Stimulated activated CD4-positive, alpha-beta T cell treated with anti-CD3 and anti-CD28 coated beads, Interleukin-12 subunit alpha, Interleukin-12 subunit beta, amount 100 ng/mL, for 48 hours (primary cell): Measurements from ENCODE around the gene ADAMTS2.

Source experiments
- DNase-seq, 3 donors: peaks; one replicate each; pipeline ENCODE4 v3.0.0-alpha.2; 2020; ENCODE audit warnings: low read depth in 2 of 3, low spot score in 1 of 3

Gene ADAMTS2

DNA sequence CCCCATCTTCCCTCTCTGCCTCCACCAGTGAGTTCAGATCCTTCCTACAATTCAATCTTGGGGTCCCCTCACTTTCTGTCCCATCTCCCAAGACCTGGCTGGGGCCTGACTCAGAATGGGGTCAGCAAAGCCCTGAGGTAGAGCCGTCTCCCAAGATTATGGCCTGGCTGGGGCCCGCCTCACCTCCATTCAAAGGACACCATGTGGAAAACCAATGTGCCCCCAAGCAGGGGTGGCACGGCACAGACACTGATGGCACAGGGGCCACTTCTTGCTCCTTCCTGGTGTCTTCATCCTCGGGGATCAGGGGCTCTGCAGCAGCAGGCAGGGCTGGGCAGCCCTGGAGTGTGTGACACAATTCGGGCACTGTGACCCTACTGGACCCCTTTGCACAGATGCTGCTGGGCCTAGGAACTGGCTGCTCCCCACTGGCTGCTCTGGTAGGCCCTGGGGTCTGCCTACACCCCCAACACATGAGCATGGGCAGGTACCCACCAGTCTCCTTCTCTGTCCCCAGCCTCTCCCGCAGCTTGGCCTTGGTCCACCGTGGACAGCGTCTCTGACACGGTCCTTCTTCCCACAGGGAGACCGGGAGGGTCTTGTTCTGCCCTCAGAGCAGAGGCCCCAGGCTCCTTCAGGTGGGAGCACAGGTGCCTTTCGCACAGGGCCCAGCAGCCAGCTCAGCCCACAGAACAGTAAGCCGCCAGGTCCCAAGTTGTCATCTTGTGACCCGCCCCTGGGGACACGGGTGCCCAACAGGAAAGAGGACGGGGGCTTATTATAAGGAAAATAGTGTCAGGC is 89.5 kb downstream of the ADAMTS2 start:
- no peak for DNase-seq

DNA sequence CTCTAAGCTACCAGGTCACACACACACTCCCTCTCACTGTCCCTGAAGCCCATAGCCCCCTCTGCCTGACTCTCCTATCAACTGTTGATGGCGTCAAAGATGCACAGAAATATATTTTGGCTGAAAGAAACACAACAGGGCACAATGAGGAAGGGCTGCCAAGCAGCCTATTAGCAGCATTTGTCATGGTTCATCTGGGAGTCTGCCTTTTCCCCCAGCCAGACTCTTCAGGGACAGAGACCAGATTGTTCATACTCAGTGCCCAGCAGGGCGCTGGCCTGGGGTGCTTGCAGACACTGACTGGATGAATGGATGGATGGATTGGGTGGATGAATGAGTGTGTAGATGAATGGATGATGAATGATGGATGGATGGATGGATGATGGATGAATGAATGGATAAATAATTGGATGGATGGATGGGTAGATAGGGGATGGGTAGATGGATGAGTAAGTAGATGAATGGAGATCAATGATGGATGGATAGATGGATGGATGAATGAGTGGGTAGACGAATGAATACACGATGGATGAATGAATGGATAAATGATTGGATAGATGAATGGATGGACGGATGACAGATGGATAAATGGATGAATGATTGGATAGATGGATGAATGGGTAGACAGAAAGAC is 90.5 kb downstream of the ADAMTS2 start:
- no peak for DNase-seq

DNA sequence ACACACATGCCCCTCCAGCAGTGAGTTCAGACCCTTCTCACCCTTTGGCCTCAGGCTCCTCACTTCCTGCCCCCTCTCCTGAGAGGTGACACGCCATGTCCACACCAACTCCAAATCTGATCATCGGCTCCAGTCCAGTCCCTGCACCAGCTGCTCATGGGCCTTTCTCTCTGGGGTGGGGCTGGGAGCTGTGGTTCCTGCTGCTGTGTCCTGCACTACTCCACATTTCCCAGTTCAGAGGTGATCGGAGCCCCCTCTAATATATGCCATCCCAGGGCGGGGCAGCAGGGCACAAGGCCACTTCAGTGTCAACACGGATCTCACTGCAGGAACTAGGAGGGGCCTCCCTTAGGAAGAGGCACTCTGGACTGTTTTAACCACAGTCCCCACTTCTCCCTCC is 91.5 kb downstream of the ADAMTS2 start:
- no peak for DNase-seq

- no peak for DNase-seq
Observed at GRCh38 chr5:179251276-179251969, 93.8 kb downstream of the ADAMTS2 start.

DNA sequence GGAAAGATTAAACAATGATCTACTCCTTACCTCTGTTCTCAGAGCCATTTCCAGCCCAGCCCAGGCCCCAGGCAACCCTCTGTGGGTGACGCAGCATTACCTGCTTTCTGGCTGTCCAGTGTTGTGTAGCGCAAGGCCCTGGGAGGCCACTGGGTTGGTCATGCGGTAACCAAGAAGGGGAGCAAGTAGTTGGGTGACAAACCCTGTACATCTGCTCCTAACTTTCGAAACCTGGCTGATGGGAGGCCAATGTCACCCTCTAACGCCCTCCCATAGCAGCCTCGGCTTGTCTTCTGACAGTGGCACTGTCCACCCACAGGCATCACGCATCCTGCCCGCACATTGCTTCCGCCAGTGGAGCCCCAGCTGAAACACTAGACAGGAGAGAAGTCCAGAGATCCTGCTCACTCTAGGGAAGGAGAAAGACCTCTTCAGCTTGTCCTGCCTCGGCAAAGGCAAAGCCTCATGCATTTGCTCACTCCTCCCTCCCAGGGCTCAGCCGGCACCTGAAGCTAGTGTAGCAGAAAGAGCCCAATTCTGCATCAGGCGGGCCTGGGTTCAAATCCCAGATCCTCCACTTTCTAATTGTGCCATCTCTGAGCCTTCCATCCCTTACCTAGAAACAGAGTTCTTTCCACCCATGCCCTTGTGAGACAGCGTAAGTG is 94.6 kb downstream of the ADAMTS2 start:
- no peak for DNase-seq

DNA sequence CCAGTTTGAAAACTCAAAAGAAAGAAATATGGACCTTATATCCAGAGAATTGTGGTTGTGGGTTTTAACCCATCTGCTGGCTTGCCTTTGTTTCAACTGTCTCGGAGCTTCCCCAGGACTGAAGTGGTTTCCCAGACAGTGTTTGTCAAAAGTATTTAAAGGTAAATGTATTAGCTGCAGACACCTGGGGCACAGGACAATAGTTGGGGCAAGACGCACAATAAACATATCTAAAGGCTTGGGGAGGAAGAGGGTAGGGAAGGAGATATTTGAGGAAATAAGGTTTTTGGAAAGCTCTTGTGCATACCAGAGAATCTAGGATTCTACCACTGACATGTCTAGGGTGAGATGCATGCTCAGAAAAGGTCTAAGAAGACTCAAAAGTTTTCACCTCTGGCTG is 99.0 kb downstream of the ADAMTS2 start:
- no peak for DNase-seq

- DNase-seq: no peak
Observed at GRCh38 chr5:179245031-179245430, 100.2 kb downstream of the ADAMTS2 start.

DNA sequence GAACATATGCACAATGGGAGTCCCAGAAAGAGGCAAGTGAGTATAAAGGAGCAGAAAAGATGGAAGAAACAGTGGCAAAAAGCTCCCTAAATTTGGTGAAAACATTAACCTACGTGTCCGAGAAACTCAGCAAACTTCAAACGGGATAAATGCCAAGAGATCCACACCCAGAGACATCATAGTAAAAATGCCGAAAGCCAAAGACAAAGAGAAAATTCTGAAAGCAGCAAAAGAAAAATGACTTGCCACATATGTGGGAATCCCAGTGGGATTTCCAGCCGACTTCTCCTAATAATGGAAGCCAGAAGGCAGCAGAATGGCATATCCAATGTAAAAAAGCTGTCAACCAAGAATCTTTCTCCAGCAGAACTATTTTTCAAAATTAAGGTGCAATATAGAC is 101.2 kb downstream of the ADAMTS2 start:
- DNase-seq: no peak

DNA sequence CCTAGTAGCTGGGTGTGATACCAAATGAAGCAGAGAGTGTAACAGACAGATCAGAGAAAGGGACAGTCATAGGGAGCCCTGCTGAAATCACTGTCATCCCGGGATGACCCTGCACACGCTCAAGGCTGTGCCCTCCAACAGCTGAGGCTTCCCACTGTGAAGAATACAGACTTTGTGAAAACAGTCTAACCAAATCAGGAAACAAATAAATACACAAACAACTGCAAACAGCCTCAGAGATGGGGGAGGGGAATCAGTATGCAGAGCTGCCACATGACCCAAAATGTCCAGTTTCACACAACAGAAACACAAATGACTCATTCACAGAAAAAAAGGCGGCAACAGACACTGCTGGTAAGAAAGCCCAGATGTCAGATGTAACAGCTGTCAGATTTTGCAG is 101.9 kb downstream of the ADAMTS2 start:
- DNase-seq: no peak

DNA sequence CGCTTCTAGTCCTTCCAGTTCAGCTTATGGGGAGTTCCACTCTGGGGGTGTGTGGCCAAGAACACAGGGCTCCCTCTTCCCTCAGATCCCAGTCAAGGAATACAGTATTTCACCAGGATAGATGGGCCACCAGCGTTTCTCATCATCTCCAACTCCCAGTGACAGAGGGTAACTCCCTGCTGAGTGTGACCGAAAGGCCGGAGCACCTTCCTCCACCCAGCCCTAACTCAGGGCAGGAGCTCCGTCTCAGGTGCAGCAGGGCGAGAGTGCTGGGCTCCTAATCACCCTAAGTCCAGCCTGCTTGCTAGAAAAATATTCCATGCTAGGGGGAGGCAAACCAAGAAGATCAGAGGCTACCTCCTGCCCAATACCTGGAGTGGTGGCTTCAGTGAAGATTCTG is 102.6 kb downstream of the ADAMTS2 start:
- no peak for DNase-seq

DNA sequence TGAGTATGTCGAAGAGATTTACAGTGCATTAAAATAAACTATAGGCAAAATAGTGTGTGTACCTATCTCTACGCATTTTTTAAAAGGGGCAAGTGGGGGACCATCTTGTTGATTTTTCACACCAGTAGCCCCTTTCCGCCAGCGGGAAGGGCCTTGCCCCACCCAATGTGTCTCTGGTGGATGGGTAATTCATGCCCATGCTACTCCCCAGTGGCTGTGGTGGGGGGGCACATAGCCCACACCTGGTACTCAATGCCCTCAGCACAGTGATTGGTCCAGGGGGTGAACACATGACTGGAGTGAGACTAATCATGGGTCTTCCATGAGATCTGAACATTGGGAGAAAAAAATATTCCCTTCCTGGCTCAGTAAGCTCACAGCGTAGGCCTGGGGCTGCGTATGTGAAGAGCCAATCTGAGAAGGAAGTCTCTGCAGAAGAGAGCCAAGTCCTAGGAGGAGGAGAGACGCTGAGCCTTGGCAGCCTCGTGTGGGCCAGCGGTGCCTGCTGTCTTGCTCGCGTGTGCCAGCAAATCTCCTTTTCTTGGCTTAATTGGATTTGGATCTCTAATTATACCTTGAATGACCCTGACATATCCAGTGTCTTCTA is 103.4 kb downstream of the ADAMTS2 start:
- DNase-seq: no peak

DNA sequence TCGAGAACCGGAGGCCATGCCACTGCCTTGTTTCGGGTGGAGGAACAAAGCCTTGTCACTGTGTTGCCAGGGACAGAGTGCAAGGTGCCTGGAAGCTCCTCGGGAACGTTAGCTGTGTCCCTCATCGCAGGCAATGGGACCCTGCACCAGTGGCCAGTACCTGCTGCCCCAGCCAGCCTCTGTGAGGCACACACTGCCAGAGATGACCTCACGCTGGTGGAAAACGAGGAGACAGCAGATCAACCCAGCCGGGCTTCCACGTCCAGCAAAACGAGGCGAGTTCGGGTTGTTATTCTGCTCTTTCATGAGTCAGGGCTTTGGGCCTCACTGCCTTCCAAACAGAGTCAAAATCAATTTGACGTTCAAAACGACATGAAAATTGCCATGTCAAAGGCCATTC is 104.1 kb downstream of the ADAMTS2 start:
- DNase-seq: no peak

DNA sequence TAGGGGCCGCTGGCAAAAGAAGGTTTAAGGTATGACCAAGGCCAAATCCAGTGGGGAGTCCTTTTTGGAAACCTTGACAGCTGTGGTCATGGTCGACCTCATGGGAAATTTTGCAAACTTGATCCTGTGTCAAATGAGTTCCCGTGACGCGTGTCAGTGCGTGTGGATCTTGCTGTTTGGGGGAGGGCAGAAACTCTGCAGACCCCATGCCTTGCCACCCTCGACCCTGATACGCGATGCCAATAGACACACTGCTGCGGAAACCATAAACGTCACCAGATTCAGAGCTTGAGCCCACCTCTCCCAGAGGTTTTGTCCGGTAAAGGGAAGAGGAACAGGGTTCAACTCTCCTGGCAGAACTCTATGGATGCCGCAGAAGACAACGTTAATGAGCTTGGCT is 104.7 kb downstream of the ADAMTS2 start:
- no peak for DNase-seq

DNA sequence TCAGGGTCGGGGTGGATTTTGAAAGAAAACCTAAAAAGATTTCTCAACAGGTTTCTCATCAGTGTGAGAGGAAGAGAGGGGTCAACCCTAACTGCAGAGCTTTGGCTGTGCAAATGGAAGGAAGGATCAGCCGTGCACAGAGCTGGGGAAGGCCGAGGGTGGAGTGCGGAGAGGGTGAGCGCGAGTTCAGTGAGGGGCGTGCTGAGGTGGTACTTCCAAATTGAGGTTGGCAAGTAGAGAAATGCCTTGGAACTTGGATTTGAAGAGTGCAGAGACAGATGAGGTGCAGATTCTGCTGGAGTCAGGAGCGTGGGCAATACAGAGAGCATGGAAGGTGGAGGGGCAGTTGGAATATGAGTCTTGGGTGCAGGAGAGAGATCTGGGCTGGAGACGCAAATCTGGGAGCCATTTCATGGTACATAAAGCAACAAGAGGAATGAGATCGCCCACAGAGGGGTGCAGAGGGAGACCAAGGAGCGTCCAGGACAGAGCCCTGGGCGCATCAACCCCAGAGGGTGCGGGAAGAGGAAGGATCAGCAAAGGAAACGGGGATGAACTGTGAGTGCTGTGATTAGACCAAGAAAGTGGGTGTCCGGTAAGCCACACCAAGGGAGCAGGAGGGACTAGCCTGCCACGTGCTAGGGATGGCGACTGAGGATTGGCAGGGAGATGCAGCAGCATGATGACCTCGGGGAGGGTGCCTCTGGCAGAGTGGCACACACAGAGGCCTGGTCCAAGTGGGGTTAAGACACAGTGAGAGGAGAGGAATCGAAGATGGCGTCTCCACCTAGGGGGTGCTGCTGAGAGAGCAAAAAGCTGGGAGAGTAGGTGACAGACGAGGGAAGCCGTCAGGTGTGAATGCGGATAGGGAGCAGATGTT is 105.8 kb downstream of the ADAMTS2 start:
- no peak for DNase-seq

DNA sequence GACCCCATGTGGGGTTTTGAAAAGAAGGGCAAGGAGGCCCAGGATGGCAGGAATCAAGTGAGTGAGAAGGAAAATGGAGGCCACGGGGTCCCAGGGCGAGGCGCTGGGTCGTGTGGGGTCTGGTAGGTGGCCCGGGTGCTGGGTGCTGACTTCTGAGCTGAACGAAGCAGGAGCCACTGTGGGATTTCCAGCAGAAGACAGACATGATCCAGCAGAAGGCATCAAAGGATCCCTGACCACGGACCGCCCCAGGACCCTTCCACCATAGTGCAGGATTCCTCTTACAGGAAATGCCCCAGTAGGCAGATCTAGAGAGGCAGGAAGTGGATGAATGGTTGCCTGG is 106.7 kb downstream of the ADAMTS2 start:
- DNase-seq: no peak

DNA sequence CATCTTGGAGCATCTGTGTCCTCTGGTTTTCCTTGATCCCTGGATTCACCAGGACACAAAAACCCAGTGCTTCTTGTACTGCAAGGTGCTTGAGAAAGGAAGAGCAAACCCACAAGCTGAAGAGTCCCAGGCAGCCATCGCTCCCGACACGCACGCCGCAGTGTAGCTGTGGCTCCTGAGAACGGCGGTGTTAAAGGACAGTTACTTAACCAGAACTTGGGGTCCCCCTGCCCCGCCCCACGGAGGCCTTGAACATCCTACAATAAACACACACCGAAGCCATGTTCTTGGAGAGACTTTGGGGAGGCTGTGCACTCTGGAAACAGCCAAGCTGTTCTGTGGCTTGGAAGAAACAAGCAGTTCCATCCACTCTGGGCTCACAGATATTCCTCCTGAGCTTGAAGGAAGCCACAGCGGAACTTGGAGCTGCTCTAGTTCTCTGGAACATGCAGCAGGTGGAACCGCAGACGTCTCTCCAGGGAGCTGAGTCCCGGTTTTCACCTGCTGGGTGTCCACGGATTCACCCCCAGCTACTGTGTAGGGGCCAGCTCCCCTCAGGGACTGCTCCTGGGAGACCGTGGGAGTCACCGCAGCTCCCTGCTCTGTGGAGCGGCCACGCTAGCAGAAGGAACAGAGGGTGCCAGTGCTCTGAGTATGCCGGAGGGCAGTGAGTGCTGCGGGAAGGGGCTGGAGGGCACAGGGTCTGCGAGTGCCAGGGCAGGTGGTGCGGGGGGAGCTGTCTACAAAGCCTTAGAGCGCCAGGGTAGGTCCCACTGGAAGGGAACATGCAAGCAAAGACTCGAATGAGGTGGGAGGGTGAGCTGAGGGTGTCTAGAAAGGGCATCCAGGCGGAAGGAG is 107.3 kb downstream of the ADAMTS2 start:
- DNase-seq: no peak

DNA sequence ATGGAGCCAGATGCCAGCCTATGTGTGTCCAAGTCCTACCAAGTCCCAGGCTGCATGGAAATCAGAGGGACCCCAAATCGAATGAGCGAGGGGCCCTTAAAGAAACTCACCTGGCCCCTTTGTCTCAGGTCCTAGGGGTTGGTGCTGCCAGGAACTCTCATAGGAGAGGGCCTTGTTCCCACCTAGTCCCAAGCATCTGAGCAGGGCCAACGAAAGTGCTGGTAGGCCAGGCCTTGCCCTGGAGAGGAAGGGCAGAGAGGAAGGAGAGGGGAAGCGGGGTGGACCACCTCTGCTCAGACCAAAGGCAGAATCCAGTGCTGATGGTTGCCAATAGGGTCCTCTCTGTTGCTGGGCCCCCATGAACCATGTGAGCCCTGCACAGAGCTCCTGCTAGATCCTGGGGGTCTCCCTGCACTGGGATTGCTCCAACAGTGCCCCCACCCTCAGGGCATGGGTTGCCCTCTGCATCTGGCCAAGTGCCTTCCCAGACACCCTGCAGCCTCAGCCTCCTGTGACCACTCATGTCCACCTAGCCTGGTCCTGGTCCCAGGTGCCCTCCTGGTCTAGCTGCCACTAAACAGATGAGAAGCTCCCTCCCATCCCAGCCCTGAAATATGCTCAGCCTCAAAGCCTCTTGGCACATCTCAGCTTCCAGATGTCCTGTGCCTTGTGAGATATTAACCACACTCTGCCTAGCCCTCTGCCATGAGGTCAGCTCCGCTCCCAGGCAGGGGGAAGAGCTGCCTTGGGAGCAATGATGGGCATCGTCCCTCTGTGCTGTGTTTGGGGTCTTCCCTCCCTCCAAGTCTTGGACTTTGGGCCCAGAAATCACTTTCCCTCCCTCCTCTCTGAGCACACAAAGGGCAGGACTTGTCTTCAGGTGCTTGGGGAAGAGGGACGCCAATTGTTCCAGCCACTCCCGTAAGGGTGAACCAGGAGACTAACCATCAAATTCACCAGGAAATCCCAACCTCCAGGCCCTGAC is 109.6 kb downstream of the ADAMTS2 start:
- DNase-seq: no peak

DNA sequence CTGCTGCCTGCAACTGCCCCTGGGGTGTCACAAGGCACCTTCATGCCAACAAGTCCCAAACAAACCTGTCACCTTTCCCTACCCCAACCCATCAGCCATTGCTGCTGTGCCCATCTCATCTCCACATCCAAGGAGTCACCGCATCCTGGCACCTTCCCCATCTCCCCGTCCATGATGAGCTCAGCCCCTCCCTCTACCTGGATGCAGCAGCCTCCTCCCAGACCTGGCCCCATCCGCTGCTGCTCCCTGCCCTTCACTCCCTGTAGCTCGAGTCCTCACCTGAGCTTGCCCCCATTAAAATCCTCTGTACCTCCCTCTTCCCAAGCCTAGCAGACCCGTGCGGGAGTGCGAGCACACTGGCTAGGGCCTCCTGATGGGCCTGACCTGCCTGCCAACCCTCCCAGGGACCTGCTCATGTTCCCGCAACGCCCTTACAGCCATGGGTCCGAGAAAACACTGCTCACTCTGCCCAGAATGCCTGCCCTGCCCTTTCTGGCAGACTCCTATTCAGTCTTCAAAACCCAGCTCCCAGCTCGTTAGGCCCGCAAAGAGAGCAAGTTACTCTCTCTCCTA is 110.6 kb downstream of the ADAMTS2 start:
- DNase-seq: no peak
